ENCODE results near the gene JAZF1.

GRCh38 chr7:28083164-28083997 lies 97.2 kb downstream of the JAZF1 start:
- TF ChIP-seq CTCF (IDR thresholded peaks at IDR 0.05) (no peak), POLR2A (IDR thresholded peaks at IDR 0.05) (no peak)
